CD14-positive monocyte (primary cell): ENCODE measurements around the gene CNIH1. TPM values are rescaled to one million over a fixed set of nuclear protein-coding genes. Genes with fewer than 3 reads are reported as not detected.

ENCODE experiments used
- DNase-seq, 3 donors: peaks; one replicate each; pipeline ENCODE4 v3.0.0-alpha.2; 2011 to 2022
- H2AFZ ChIP-seq: 2 replicates; pipeline ENCODE4 v1.6.0; 2012; ENCODE audit warnings: mild to moderate bottlenecking, low read depth, low read length, inconsistent platforms; ENCODE audit not compliant: insufficient read depth, poor library complexity, severe bottlenecking
- H3K27ac ChIP-seq, 2 donors: 1 replicate in 1 of 2; 2 replicates in 1 of 2; pipeline ENCODE4 v1.5.1; 2012 to 2013; ENCODE audit warnings: low read length in 2 of 2, control low read depth in 1 of 2, inconsistent platforms in 1 of 2, low read depth in 1 of 2, mild to moderate bottlenecking in 1 of 2
- H3K27me3 ChIP-seq, 2 donors: one replicate each; pipeline versions ENCODE4 v1.6.0 to v1.6.1; 2011 to 2013; ENCODE audit warnings: low read length in 2 of 2; ENCODE audit not compliant: control insufficient read depth in 2 of 2, insufficient read depth in 2 of 2
- H3K36me3 ChIP-seq, 2 donors: replicated peaks in 1 of 2; 1 replicate in 1 of 2; 2 replicates in 1 of 2; pipeline versions ENCODE4 v1.5.1 to v1.6.1; 2012 to 2013; ENCODE audit warnings: low read length in 2 of 2, control low read depth in 1 of 2, inconsistent platforms in 1 of 2, mild to moderate bottlenecking in 1 of 2; ENCODE audit not compliant: insufficient read depth in 2 of 2, control insufficient read depth in 1 of 2
- H3K4me1 ChIP-seq, 2 donors: 1 replicate in 1 of 2; 2 replicates in 1 of 2; pipeline versions ENCODE4 v1.5.1 to v1.6.1; 2012 to 2013; ENCODE audit warnings: low read length in 2 of 2, control low read depth in 1 of 2, inconsistent platforms in 1 of 2, mild to moderate bottlenecking in 1 of 2, moderate library complexity in 1 of 2; ENCODE audit not compliant: insufficient read depth in 2 of 2, control insufficient read depth in 1 of 2
- H3K4me2 ChIP-seq: replicated peaks from 2 replicates; pipeline ENCODE3; 2012; ENCODE audit warnings: low read length, moderate library complexity, mild to moderate bottlenecking; ENCODE audit not compliant: poor library complexity, severe bottlenecking; ENCODE audit errors: extremely low read depth
- H3K4me3 ChIP-seq, 3 experiments: fragments of 200-600 bp in 1 of 3; sonication (generic) in 1 of 3; replicated peaks in 1 of 3; 1 replicate in 2 of 3; 2 replicates in 1 of 3; pipeline ENCODE4 v1.5.1; 2011 to 2013; ENCODE audit warnings: low read length in 3 of 3, mild to moderate bottlenecking in 3 of 3, control low read depth in 2 of 3, low read depth in 2 of 3, inconsistent platforms in 1 of 3, moderate library complexity in 1 of 3
- H3K79me2 ChIP-seq: 2 replicates; pipeline ENCODE4 v1.6.0; 2012; ENCODE audit warnings: mild to moderate bottlenecking, control low read depth, inconsistent platforms, low read length, moderate library complexity; ENCODE audit not compliant: insufficient read depth
- H3K9ac ChIP-seq: 2 replicates; pipeline ENCODE4 v1.6.0; 2017; ENCODE audit warnings: low read length, mild to moderate bottlenecking; ENCODE audit not compliant: insufficient read depth, poor library complexity, severe bottlenecking
- H3K9me3 ChIP-seq, 2 donors: replicated peaks in 1 of 2; 1 replicate in 1 of 2; 2 replicates in 1 of 2; pipeline versions ENCODE4 v1.5.1 to v1.6.1; 2012 to 2013; ENCODE audit warnings: low read length in 2 of 2, control low read depth in 1 of 2; ENCODE audit not compliant: control insufficient read depth in 1 of 2, insufficient read depth in 1 of 2
- H4K20me1 ChIP-seq: 2 replicates; pipeline ENCODE4 v1.6.0; 2012; ENCODE audit warnings: mild to moderate bottlenecking, low read length, control low read depth, moderate library complexity; ENCODE audit not compliant: insufficient read depth
- H3K27ac Mint-ChIP-seq, 7 donors: one replicate each; pipeline ENCODE4 v1.8.0; 2020; ENCODE audit warnings: mild to moderate bottlenecking in 7 of 7, mixed read lengths in 7 of 7, moderate library complexity in 6 of 7, inconsistent platforms in 2 of 7
- H3K27me3 Mint-ChIP-seq, 3 donors: one replicate each; pipeline ENCODE4 v1.8.0; 2021 to 2022; ENCODE audit warnings: low read depth in 3 of 3, mild to moderate bottlenecking in 3 of 3, mixed read lengths in 3 of 3, moderate library complexity in 3 of 3, inconsistent platforms in 1 of 3
- H3K36me3 Mint-ChIP-seq, 2 donors: one replicate each; pipeline ENCODE4 v1.8.0; 2020; ENCODE audit warnings: mixed read lengths in 2 of 2, inconsistent platforms in 1 of 2, mild to moderate bottlenecking in 1 of 2
- H3K4me1 Mint-ChIP-seq: one replicate; pipeline ENCODE4 v1.8.0; 2020; ENCODE audit warnings: mild to moderate bottlenecking, mixed read lengths
- H3K4me3 Mint-ChIP-seq, 2 donors: one replicate each; pipeline ENCODE4 v1.8.0; 2020; ENCODE audit warnings: mild to moderate bottlenecking in 2 of 2, mixed read lengths in 2 of 2, moderate library complexity in 1 of 2
- H3K9me3 Mint-ChIP-seq, 7 donors: one replicate each; pipeline ENCODE4 v1.8.0; 2020 to 2022; ENCODE audit warnings: mixed read lengths in 7 of 7, mild to moderate bottlenecking in 6 of 7, moderate library complexity in 6 of 7, inconsistent platforms in 2 of 7
- CTCF ChIP-seq: fragments of 200-600 bp; IDR thresholded peaks from one replicate; pipeline ENCODE4 v1.8.0; 2022; ENCODE audit warnings: antibody characterized with exemption, mild to moderate bottlenecking
- WGBS: methylation state at CpG from one replicate; pipeline ENCODE4 v1.1.5; 2013; ENCODE audit warnings: missing lambda C conversion rate; ENCODE audit not compliant: insufficient coverage; 5-methylcytosine and 5-hydroxymethylcytosine counted together
- intact Hi-C, 2 donors: fragments of 100-400 bp; cut with micrococcal nuclease; formaldehyde crosslinking; loops; one replicate each; pipeline versions ENCODE4 v1.15.0 to v1.15.1; 2023
- polyA minus RNA-seq: library from RNA; depleted of rRNA, polyadenylated mRNA; stranded (reverse); fragments of >200 nt; gene quantifications from 2 replicates; pipeline ENCODE4 v1.2.3, GENCODE V29; 2012
- polyA plus RNA-seq, 3 donors: library from polyadenylated mRNA; depleted of rRNA in 1 of 3; unstranded in 2 of 3; stranded (reverse) in 1 of 3; fragments of 300-500 nt in 2 of 3; fragments of >200 nt in 1 of 3; fragmentation: Illumina TruSeq in 2 of 3; gene quantifications; 1 replicate in 2 of 3; 2 replicates in 1 of 3; pipeline ENCODE4 v1.2.3, GENCODE V29; 2012 to 2021
- total RNA-seq, 12 experiments: library from RNA in 1 of 12; stranded (reverse) in 1 of 12; fragments of 120-200 nt in 1 of 12; gene quantifications; one replicate each; pipeline ENCODE4 v1.2.4 and lab custom pipeline; 2013 to 2026; ENCODE audit warnings: mixed read lengths in 6 of 12, inconsistent platforms in 1 of 12

CNIH1 gene
- total RNA-seq (2013): 74.5 TPM
- polyA plus RNA-seq (100 to 1,000 TPM; 109 to 162 (median 138) TPM), polyA minus RNA-seq (19.3 and 36.4 TPM in 2 replicates), total RNA-seq (lab: John Stamatoyannopoulos, UW) (22.0 to 139 (median 88.6) reads per million in 11 experiments)

GRCh38 chr14:54440873-54441868, at the start of gene CNIH1:
CNIH1 (minus strand) TSS chr14:54441374; CDS start chr14:54441327, 47 bp downstream.
- H3K9ac ChIP-seq: peak within 1 kb of the TSS; percentile 87
- peak within 1 kb of the TSS; percentile 83 to 86 for H3K27ac ChIP-seq
- peaks cover 47% of the 10 kb centered on the region for H3K79me2 ChIP-seq
- no peaks in the 10 kb centered on the region for H3K27me3 Mint-ChIP-seq
- no peaks in the 10 kb centered on the region for H3K9me3 ChIP-seq
- intact Hi-C loops: loop anchor here (5.0 kb wide), 3 partner anchors 44 to 1889 kb away; partner anchors contain the start of genes CDKN3 (in 2 of the 2), GPR137C (in 1 of the 2) and TXNDC16 (in 1 of the 2)
- peak within 1 kb of the TSS; percentile 85 for H3K4me2 ChIP-seq
- peaks cover 41% of the 10 kb centered on the region for H3K4me1 Mint-ChIP-seq
- H3K4me3 Mint-ChIP-seq: peak within 1 kb of the TSS; percentile 76 to 92
- H3K27ac Mint-ChIP-seq: peak within 1 kb of the TSS; percentile 83 to 92 (median 87)
- peak within 1 kb of the TSS; percentile 80 for H2AFZ ChIP-seq
- no peaks in the 10 kb centered on the region for H3K36me3 ChIP-seq
- H4K20me1 ChIP-seq: peaks cover 16% of the 10 kb centered on the region
- no peaks in the 10 kb centered on the region for H3K27me3 ChIP-seq
- DNase-seq: peak; percentile 89 to 91 (median 90)
- TF ChIP-seq CTCF: peak; percentile 92
- peaks cover 22 to 32% of the 10 kb centered on the region in 2 donors for H3K4me1 ChIP-seq
- H3K4me3 ChIP-seq: peak within 1 kb of the TSS; percentile 55 to 90 (median 77)
- under 1% methylated on average over 80 of the region's 100 CpGs for WGBS
- no peaks in the 10 kb centered on the region for H3K9me3 Mint-ChIP-seq
- H3K36me3 Mint-ChIP-seq: peaks cover 0 to 7% of the 10 kb centered on the region in 2 donors

GRCh38 chr14:54490445-54491175, 49.4 kb upstream of the CNIH1 start:
- no peak overlapping the region for H3K9ac ChIP-seq
- no peak overlapping the region for H3K27ac ChIP-seq
- peaks cover 34 to 45% of the 10 kb centered on the region in 2 donors for H3K4me1 ChIP-seq
- H4K20me1 ChIP-seq: no peaks in the 10 kb centered on the region
- no peak for DNase-seq
- no peaks in the 10 kb centered on the region for H3K27me3 ChIP-seq
- peaks cover 51% of the 10 kb centered on the region for H3K4me1 Mint-ChIP-seq
- no peak overlapping the region for H3K4me3 ChIP-seq
- H3K36me3 Mint-ChIP-seq: peaks cover 2 to 13% of the 10 kb centered on the region in 2 donors
- H3K9me3 ChIP-seq: no peaks in the 10 kb centered on the region
- peaks cover 0 to 3% (median 0%) of the 10 kb centered on the region in 7 donors for H3K9me3 Mint-ChIP-seq
- H3K27ac Mint-ChIP-seq: peak overlapping the region in 3 of 7 donors; percentile 13 to 56 (median 41)
- H2AFZ ChIP-seq: peak overlapping the region; percentile 10
- intact Hi-C loops: no loop called here
- H3K4me3 Mint-ChIP-seq: no peak overlapping the region
- H3K79me2 ChIP-seq: peaks cover 42% of the 10 kb centered on the region
- H3K27me3 Mint-ChIP-seq: peaks cover 0 to 2% (median 0%) of the 10 kb centered on the region in 3 donors
- TF ChIP-seq CTCF: no peak
- H3K36me3 ChIP-seq: no peaks in the 10 kb centered on the region
- WGBS: no CpG with 5 or more reads among the region's 3 CpGs
- H3K4me2 ChIP-seq: no peak overlapping the region
